ENCODE results near the gene KIF22.

GRCh38 chr16:29745853-29746345 lies 44.7 kb upstream of the KIF22 start, which contains the start of gene C16orf54:
- no peak for TF ChIP-seq EZH2 (optimal IDR thresholded peaks at IDR 0.05; ENCODE audit: low read depth, low read length)
- no peak for TF ChIP-seq CTCF (IDR thresholded peaks at IDR 0.05; ENCODE audit: low read length)

All from MM.1S (cell line).